Tibial nerve (tissue), 4 donors: ENCODE measurements around the gene NUP54. TPM values are rescaled to one million over a fixed set of nuclear protein-coding genes. Genes with fewer than 3 reads are reported as not detected.

ENCODE experiments used
- DNase-seq, 2 donors: peaks; one replicate each; pipeline ENCODE4 v3.0.0-alpha.2; 2019; ENCODE audit warnings: low spot score in 2 of 2
- H3K27ac ChIP-seq, 4 donors: fragments of 200-600 bp; sonication (generic) in 3 of 4; one replicate each; pipeline ENCODE4 v1.5.1; 2017 to 2019; ENCODE audit warnings: mild to moderate bottlenecking in 1 of 4
- H3K27me3 ChIP-seq, 2 donors: fragments of 200-600 bp; sonication (generic) in 1 of 2; one replicate each; pipeline versions ENCODE4 v1.5.1 to v1.6.0; 2017 to 2019
- H3K36me3 ChIP-seq, 3 donors: fragments of 200-600 bp; sonication (generic); one replicate each; pipeline ENCODE4 v1.5.1; 2018 to 2019
- H3K4me1 ChIP-seq, 4 donors: fragments of 200-600 bp; sonication (generic) in 3 of 4; one replicate each; pipeline ENCODE4 v1.5.1; 2017 to 2019
- H3K4me3 ChIP-seq, 4 donors: fragments of 200-600 bp; sonication (generic) in 3 of 4; one replicate each; pipeline ENCODE4 v1.5.1; 2017 to 2019; ENCODE audit warnings: mild to moderate bottlenecking in 1 of 4, moderate library complexity in 1 of 4
- H3K9me3 ChIP-seq, 4 donors: fragments of 200-600 bp; sonication (generic) in 3 of 4; one replicate each; pipeline ENCODE4 v1.5.1; 2017 to 2019
- EP300 ChIP-seq, 2 donors: sonication (generic); formaldehyde crosslinking; IDR thresholded peaks; one replicate each; pipeline ENCODE4 v1.6.1; 2017; ENCODE audit warnings: antibody characterized with exemption in 2 of 2, mild to moderate bottlenecking in 1 of 2
- POLR2A ChIP-seq, 2 donors: fragments of 450-650 bp; IDR thresholded peaks; one replicate each; pipeline ENCODE4 v1.6.1; 2017; ENCODE audit warnings: antibody characterized with exemption in 2 of 2, mild to moderate bottlenecking in 2 of 2, moderate library complexity in 2 of 2
- WGBS, 2 donors: methylation state at CpG; one replicate each; pipeline ENCODE4 v1.1.5; 2018; 5-methylcytosine and 5-hydroxymethylcytosine counted together
- total RNA-seq, 4 donors: library from RNA; depleted of rRNA; stranded (reverse); fragments of >200 nt; gene quantifications; one replicate each; pipeline ENCODE4 v1.1.0, GENCODE V29; 2016
- TF ChIP-seq, protein P1 (sequence below), 5 experiments: fragments of 200-600 bp in 3 of 5; fragments of 450-650 bp in 2 of 5; sonication (generic) in 3 of 5; IDR thresholded peaks; one replicate each; pipeline ENCODE4 v1.5.1; 2016 to 2019; ENCODE audit warnings: antibody characterized with exemption in 5 of 5, mild to moderate bottlenecking in 3 of 5, moderate library complexity in 2 of 5

Gene NUP54
- total RNA-seq, 4 donors from 2014 or later = 27.5 to 39.6 (median 31.8) TPM

DNA sequence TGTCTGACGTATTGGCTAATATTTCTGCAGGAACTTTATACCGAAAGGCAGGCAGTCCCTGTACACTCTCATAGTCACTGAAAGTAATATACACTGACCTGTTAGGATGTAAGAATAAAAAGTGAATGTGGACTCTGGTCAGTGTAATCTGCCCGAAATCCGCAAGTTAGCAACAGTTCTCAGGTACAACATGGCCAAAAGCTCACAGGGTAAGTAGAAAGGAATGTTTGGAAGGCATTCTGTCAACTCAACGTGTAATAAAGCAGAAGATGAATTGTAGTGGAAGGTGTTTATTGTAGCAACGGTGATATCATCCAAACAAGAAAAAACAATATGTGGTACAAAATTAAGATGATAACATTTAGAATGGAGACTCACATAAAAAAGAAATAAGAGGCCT is 26.0 kb upstream of the NUP54 start:
- Histone ChIP-seq H3K36me3 (peaks cover 0 to 71% (median 19%) of the 10 kb centered on the region in 3 donors), H3K4me3 (no peak overlapping the region), H3K27me3 (no peaks in the 10 kb centered on the region), H3K9me3 (no peaks in the 10 kb centered on the region), H3K4me1 (peaks cover 0 to 12% (median 0%) of the 10 kb centered on the region in 4 donors), H3K27ac (no peak overlapping the region)
- WGBS, 2 donors = 90 to 92% methylated on average over 6 of the region's 6 CpGs
- no peak for DNase-seq
- TF ChIP-seq EP300 (IDR thresholded peaks at IDR 0.05) (no peak), POLR2A (IDR thresholded peaks at IDR 0.05) (no peak)
- TF ChIP-seq, protein P1, sequence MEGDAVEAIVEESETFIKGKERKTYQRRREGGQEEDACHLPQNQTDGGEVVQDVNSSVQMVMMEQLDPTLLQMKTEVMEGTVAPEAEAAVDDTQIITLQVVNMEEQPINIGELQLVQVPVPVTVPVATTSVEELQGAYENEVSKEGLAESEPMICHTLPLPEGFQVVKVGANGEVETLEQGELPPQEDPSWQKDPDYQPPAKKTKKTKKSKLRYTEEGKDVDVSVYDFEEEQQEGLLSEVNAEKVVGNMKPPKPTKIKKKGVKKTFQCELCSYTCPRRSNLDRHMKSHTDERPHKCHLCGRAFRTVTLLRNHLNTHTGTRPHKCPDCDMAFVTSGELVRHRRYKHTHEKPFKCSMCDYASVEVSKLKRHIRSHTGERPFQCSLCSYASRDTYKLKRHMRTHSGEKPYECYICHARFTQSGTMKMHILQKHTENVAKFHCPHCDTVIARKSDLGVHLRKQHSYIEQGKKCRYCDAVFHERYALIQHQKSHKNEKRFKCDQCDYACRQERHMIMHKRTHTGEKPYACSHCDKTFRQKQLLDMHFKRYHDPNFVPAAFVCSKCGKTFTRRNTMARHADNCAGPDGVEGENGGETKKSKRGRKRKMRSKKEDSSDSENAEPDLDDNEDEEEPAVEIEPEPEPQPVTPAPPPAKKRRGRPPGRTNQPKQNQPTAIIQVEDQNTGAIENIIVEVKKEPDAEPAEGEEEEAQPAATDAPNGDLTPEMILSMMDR (IDR thresholded peaks at IDR 0.05) = no peak

DNA sequence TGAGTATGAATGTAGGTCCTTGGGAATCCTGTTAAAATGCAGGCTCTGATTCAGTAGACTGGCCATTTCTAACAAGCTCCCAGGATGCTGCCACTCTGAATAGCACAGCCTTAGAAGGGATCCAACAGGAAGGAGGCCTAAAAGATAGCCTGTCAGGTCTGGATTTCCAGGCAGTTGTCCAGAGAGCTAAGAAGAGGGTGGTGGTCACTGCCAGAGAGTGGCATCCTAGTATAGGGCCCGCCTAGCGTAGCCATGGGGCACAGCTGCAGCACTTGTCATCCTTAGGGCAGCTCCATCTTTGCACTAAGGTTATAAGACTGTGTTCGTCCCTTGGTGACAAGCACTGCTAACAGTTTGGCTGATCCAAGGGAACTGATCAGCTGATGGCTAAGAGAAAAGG is 20.5 kb upstream of the NUP54 start:
- H3K4me3 ChIP-seq = no peak overlapping the region
- no peak for TF ChIP-seq EP300 (IDR thresholded peaks at IDR 0.05)
- TF ChIP-seq POLR2A (IDR thresholded peaks at IDR 0.05) = no peak
- TF ChIP-seq, protein P1 (IDR thresholded peaks at IDR 0.05) = no peak
- DNase-seq = no peak
- H3K9me3 ChIP-seq = no peaks in the 10 kb centered on the region
- H3K27me3 ChIP-seq = no peaks in the 10 kb centered on the region
- no peaks in the 10 kb centered on the region for H3K4me1 ChIP-seq
- 96 to 100% methylated on average over 3 of the region's 3 CpGs for WGBS, 2 donors
- no peak overlapping the region for H3K27ac ChIP-seq
- H3K36me3 ChIP-seq = peaks cover 0 to 90% (median 19%) of the 10 kb centered on the region in 3 donors

DNA sequence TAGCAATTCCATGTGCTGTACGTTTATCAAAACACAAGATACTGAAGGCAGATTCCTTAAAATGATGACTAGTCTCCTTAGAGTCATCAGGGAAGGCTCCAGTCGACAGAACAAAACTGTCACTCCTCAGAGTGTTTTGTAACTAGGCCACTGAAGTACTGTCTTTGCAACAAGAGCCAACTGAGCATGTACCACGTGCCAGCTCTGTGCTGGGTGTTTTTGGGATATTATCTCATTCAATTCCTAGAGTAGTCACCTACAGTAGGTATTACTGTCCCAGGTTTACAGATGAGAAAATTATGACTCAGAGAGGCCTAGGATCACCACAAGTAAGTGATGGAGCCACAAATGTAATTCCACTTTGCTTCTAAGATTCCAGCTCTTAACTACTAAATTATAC is 18.3 kb upstream of the NUP54 start:
- Histone ChIP-seq H3K27me3 (no peaks in the 10 kb centered on the region), H3K9me3 (no peaks in the 10 kb centered on the region), H3K36me3 (peaks cover 0 to 91% (median 13%) of the 10 kb centered on the region in 3 donors), H3K27ac (no peak overlapping the region), H3K4me3 (no peak overlapping the region), H3K4me1 (no peaks in the 10 kb centered on the region)
- WGBS, 2 donors = 83 to 91% methylated on average over 3 of the region's 3 CpGs
- DNase-seq = no peak
- no peak for TF ChIP-seq EP300 (IDR thresholded peaks at IDR 0.05)
- TF ChIP-seq, protein P1 (IDR thresholded peaks at IDR 0.05) = no peak
- TF ChIP-seq POLR2A (IDR thresholded peaks at IDR 0.05) = no peak

DNA sequence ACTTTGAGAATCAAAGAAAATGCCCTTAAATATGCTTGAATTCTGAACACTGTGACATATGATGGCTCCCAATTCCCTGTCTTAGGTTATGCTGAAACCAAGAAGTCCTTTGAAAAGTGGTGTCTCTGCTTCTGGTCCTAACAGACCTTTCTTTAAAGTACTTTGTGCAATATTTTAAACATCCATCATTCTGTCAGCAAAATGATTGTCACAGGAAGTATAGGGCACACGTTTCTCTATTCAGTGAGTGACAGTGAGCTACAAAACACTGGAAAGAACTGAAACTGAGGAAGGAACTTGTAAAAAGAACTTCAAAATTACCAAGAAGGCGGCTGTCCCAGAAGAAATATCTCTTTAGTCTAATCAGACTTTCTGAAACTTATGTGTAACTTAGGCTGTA is 12.2 kb upstream of the NUP54 start:
- peaks cover 0 to 73% (median 6%) of the 10 kb centered on the region in 3 donors for H3K36me3 ChIP-seq
- WGBS, 2 donors = 40 to 42% methylated on average over 2 of the region's 2 CpGs
- no peak overlapping the region for H3K27ac ChIP-seq
- no peak overlapping the region for H3K4me3 ChIP-seq
- H3K27me3 ChIP-seq = no peaks in the 10 kb centered on the region
- DNase-seq = no peak
- TF ChIP-seq, protein P1 (IDR thresholded peaks at IDR 0.05) = no peak
- TF ChIP-seq EP300 (IDR thresholded peaks at IDR 0.05) = no peak
- no peak for TF ChIP-seq POLR2A (IDR thresholded peaks at IDR 0.05)
- no peaks in the 10 kb centered on the region for H3K9me3 ChIP-seq
- no peaks in the 10 kb centered on the region for H3K4me1 ChIP-seq

DNA sequence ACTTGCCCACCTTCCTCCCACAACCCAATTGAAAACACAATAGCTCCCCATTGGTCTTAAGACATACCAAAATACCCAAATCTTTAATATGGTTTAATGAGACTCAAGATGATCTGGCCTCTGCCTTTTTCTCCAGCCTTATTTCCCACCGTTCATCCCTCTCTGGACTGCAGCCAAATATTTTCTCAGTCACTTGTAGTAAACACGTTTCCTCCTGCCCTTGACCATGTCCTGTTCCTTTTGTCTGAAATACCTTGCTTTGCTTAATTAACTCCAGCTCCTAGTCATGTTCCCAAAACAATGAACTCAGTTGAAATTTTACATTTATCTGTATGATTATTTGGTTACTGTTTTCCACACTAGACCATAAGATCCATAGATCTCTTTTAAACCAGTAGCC is 8.4 kb upstream of the NUP54 start:
- DNase-seq = no peak
- Histone ChIP-seq H3K36me3 (peaks cover 0 to 39% (median 6%) of the 10 kb centered on the region in 3 donors), H3K4me3 (no peak overlapping the region), H3K27ac (no peak overlapping the region), H3K9me3 (no peaks in the 10 kb centered on the region), H3K4me1 (peaks cover 0 to 4% (median 0%) of the 10 kb centered on the region in 4 donors), H3K27me3 (no peaks in the 10 kb centered on the region)
- WGBS, 2 donors = 10 to 12% methylated on average over 2 of the region's 2 CpGs
- TF ChIP-seq, protein P1 (IDR thresholded peaks at IDR 0.05) = no peak
- TF ChIP-seq EP300 (IDR thresholded peaks at IDR 0.05) = no peak
- TF ChIP-seq POLR2A (IDR thresholded peaks at IDR 0.05) = no peak
